Amygdala (tissue), 56 donors: ENCODE data around the gene MTMR11.
A peak's percentile ranks its signal among the peaks of the same experiment; 100 is the strongest.

ENCODE experiments used
- DNase-seq, 56 donors: peaks; one replicate each; lab custom pipeline; 2025; lab: John Stamatoyannopoulos, UW

Gene MTMR11

DNA sequence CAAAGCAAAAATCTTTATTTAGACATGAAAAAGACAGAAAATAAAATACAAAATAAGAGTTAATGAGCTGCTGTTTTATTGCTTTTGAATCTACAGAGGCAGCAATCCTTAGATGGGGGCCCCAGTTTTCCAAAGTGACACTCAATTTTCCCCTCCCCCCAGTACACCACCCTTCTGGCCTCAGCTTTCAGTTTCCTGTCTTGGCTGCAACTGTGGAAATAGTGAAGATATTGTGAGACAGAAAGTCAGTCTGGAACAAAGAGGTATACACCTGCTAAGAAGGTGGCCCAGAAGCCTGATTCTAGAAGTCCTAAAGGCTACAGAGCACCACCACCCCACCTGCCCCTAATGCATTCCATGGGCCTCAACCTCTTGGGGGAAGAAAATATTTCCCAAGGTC is 1.1 kb upstream of the MTMR11 start:
- no peak for DNase-seq

DNA sequence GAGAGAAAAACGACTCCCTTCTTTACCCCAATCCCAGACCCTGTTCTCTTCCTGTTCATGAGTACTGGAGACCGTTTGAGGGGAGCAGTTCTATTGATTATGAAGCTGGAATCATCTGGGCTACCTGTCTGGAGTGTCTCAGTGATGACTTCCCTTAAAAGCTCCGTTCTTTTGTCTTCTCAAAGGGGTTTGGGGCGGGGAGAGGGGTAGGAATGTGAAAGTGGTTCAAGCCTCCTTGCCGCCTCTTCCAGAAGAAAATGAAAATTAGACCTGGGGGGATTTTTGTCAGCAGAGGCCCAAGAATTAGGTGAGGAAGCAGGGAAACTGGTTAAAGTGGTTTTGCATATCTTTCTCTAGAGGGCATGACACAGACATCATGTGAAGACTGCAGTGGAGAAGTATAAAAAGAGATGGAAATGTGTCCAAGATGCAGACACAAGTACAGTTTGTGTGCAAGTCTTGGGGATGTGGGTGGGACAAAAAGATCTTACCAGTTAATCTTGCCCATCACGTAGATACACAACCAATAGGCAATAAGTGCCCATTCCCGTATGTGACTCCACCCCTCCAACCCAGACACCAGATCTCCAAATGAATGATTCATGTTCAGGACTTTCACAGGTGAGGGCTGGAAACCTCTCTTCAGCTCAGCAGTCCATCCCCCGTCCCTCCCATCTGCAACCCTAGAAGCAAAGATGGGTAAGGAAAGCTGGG is 470 bp upstream of the MTMR11 start:
- DNase-seq: peak in 15 of 56 donors; percentile 4 to 49 (median 27)

DNA sequence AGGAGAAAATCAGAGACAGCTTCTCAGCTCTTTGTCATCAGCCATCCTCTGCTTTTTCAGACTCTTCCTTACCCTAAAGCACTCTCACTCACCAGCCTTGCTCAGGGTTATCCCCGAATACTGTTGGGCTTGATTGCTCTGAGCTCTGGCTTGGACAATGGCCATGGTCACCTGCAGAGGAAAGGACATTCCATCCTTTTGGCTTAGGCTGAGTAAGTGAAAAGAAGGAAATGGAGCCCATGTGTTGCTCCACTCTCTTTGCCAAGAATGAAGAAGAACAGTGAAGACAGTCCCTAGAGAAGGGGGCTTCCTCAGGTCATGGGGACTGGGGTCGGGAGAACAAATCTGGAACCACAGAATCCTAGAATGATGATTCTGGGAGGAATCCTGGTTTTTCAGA is 2.3 kb downstream of the MTMR11 start:
- DNase-seq: no peak

DNA sequence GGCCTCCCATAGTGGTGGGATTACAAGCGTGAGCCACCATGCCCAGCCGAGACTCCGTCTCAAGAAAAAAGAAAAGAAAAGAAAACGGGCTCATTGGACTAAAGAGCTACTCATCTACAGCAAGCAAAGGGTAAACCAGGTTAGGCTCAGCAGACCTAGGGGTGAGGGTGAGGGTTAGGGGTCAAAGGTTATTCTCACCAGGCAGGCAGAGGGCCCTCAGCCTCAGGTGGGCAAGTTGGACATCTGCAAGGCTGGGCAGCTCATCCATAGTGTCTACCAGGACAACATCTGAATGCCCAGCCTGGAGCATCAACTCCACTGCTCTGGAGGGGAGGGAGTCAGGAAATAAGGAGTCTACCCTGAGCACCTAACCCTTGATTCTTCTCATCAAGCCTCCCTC is 3.5 kb downstream of the MTMR11 start:
- DNase-seq: no peak

DNA sequence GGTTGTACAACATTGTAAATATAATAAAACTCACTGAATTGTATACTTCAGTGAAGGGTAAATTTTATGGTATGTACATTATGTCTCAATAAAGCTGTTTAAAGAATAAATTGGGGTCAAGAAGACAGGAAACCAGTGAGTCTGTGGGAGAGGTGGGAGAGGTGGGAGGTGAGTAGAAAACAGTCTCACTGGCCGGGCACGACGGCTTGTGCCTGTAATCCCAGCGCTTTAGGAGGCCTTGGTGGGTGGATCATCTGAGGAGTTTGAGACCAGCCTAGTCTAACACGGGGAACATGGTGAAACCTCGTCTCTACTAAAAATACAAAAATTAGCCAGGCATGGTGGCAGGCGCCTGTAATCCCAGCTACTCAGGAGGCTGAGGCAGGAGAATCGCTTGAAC is 4.2 kb downstream of the MTMR11 start:
- no peak for DNase-seq

DNA sequence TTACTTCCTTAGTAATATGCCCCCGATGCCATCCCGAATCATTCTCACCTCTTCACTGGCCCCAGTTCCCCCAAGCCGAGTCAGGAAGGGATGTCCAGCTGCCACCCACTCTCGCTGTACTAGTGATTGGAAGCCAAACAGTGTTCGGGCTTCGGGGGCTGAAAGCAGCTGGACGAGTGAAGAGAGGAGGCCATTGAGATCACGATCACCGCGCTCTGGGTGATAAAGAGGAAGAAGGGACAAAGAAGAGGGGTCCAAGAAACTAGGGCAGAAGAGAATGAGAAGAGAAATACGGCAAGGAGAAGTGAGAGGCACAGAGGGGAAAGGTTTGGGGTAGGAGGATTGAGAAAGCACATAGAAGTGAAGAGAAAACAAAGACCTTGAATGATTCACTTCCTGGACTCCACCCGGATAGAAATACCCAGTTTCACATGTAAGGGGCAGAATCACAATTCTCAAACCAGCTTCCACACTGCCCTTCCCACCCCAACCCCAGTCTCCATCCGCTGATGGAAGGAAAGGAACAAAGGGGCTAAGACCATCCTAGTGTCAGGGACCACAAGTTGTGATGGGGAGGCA is 5.4 kb downstream of the MTMR11 start:
- no peak for DNase-seq

DNA sequence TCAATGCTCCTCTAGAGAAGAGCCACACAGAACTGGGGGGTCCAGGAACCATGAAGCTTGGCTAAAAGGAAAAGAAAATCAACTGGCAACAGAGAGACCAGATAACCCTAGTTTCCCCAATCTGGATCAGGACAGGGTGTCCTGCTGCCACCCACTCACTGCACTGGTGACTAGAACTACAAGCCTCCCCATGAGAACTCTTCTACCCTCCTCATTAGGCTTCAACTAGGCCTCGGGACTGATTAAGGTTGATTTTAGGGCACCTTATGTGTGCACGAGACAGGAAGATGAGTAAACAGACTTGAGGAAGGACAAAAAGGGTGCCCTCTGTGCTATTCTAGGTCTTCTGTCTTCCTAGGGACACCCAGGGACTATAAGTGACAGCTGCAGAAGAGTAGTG is 6.8 kb downstream of the MTMR11 start:
- DNase-seq: no peak

DNA sequence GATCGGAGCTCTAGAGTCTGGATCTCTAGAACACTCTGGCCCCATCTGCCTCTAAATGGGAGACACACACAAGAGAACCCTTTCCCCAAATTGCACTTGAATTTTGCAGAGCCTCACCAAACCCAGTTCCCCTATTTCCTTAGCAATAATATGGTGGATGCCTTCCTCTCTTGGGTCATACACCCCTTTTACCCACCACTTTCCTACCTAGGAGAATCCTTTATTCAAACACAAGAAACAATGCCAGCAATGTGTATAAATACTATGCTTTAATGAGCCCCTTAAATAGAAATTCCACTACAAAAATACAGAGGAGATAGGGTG is 8.3 kb downstream of the MTMR11 start:
- DNase-seq: no peak

DNA sequence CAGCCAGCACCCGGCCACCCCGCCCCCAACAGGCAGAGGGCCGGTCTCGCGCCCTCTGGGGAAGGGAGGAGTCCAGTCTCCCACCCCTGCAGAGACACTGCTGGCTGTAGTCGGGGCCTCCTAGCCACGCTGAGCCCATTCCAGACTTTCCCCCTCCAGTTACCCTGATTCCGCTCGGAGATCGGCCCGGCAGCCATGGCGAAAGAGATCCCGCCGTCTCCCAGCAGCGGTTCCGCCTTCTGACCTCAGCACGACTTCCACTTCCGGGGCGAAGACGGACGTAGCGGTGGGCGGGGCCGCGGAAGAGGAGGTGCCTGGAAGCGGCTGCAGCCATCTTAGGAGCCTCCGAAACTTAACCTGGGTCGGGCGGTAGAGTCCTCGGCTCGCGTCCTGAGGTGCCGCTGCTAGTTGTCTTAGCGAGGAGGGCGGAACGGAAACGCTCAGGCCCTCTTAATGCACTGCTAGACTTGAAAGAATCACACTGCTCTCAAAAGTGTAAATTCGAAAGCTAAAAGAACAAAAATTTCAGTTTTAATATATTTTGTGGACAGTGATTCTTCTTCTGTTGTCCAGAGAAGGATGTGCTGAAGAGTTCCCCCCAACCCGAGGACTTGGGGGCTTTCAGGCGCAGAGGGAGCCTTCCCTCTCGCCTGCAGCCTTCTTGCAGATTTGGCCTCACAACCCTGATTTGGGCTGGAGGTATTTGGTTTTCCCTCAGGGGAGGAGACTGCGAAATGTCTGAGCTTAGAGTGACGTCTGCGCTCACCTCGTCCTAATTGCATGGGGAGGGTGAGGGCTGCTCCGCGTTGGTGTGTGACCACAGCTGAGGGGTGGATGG is 8.9 kb downstream of the MTMR11 start, which contains the start of gene SF3B4:
Gene SF3B4, minus strand, starts transcription at position 241 of the 838 bp plus-strand sequence. Its CDS starts 44 bp downstream, at position 197.
- DNase-seq: peak; percentile 58 to 97 (median 92)

DNA sequence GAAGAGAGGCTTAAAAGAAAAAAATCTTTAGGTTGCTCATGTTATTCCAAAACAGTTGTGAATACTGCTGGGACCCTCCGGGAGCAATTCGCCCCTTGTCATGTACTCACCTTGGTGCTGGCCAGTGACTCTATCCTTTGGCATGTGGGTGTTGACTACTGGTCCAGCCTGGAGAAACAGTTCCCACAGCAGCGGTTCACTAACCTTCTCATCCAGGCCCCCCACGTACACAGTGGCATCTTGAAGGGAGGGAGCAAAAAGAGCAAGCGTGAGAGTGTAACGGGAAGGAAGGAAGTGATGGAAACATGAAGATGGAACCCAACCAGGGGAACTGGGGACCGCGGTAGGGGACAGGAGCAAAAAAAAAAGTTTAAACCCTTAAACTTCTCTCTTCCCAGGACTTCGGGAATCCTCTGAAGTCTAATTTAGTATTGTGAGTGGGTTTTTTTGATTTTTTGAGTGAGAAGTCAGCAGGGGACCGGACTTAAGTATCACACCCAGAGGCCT is 9.6 kb downstream of the MTMR11 start:
- DNase-seq: no peak

DNA sequence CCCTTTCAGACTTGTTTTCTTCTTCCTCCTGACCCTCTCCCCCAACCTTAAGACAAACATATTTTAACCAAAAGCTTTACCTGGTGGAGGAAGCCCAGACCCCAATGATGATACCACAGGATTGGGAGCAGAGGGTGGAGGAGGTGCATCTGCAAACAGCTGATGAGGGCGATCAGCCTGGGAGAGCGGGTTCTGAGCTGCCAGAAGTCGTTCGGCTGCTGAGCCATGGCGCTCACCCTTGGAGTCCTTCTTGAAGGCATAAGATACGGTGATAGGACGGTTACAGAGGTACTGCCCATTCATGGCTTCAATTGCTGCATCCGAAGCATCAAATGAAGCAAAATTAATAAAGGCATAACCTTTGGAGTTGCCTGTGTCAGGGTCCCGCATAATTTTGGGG is 10.4 kb downstream of the MTMR11 start:
- DNase-seq: no peak

DNA sequence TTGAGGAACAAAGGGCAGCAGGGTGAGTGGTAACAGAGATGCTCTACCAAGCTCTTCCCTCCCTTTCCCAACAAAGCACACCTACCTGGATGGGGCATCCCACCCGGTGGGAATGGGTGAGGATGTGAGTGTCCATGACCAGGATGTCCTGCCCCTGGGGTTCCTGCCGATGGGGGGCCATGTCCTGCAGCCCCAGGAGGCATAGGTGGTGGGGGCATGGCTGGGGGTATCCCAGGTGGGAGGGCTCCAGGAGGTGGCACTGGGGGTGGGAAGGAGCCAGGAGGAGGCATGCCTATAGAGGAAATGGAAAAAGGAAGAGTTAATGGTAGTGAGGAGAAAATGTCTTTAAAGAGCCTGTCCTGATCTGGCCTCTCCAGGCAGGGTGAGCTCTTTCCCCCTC is 10.9 kb downstream of the MTMR11 start:
- no peak for DNase-seq

DNA sequence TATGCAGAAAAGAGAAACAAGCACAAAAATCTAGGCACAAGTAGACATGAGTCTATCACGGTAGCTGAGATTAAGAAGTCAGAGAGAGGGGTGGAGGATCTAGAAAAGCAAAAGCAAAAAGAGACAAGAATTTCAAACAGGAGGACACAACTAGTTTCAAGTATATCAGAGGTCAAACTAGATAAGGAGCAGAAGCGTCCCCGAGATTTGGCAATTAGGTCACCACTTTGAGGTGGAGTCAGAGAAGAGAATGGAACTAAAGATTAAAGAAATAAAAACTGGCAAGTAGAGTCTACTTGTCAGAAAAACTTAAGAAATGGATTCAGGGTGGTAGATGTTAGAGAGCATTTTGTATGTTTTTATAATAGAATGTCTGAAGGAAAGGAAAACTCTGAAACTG is 11.3 kb downstream of the MTMR11 start:
- no peak for DNase-seq

DNA sequence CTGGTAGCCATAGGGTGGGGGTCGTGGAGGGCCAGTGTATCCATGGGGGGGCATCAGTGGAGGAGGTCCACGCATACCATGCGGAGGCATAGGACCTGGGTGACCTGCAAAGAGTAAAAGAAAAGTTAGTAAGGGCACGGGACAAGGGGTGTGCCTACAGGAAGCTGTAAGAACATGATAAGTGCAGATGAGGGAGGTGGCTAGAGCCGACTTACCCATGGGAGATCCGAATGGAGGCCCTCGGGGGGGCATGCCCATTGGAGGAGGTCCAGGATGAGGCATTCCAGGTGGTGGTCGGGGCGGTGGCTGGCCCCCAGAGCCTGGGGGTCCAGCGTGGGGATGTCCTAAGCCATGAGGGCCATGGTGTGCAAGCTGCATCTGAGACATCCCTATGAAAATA is 13.1 kb downstream of the MTMR11 start:
- DNase-seq: no peak

DNA sequence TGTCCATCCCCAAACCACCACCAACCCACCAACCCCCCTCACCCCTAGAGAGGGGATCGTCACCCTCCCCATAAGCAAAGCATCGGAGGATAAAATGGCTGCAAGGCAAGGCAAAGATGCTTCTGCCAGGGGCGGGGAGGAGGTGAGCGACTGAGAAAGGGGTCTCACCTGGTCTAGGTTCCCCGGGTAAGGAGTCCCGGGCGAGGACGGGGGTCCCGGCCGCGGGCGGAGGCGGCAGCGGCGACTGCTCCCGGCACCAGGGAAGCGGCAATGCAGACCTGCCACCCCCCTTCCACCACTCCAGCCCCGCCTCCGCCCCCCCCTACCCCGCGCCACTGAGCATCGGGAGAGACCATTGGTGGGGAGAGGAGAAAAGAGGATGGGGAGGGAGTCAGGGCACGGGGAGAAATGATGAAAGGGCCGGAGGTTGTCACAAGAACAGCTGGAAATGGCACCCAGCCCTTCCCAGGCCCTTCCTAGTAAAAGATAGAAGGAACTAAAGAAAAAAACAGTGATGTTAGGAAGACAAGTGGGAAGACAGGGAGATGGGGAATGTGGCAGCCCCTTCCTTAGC is 19.0 kb downstream of the MTMR11 start, which contains the start of gene SV2A:
Gene SV2A, minus strand, starts transcription at position 274 of the 574 bp plus-strand sequence. CDS start 4,004 bp downstream, outside the sequence.
- DNase-seq: peak in 52 of 56 donors; percentile 13 to 79 (median 54)

DNA sequence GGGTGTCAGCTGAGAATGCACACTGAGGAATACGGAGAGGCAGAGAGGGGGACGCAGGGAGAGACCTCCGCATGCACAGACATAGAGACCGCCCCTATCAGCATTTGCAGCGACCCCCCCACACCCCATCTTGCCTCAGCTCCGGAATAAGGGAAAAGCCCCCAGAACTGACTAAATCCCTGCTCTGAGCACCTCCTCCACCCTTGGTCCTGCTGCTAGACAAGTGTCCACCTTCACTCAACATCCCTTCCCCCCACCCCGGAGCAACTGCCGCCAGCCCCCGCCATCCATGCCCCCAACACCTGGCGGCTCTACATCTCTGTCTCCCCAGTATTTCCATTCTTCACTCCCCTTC is 19.8 kb downstream of the MTMR11 start:
- no peak for DNase-seq

DNA sequence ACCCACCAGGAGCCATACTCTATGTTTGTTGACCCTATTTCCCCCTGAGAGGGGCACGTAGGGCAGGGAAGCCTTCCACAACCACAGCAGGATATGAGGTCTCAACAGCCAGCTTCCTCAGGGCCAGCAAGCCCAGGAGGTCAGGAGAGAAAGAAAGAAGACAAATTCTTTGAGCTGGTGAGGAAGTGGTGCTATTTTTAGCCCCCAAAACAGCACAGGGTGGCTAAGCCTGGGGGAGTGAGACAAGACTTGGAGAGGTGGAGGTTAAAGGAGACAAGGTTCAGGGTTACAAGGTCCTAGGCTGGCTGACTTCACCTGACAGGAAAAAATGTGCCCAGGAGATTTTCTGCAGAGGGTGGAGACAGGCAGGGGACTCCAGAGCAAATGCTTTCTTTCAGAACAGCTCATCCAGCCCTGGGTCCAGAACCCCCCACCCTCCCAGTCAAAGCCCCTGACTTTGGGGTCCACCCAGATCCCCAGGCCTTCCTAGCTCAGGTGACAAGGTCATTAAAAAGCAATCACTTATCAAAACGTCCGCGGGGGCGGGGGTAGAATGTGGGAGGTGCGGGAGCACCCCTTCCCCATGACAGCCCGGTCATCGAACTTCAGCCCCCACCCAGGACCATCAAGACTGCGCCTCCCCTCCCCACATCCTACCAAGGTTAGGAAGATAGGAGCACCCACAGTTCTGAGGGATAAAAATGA is 20.3 kb downstream of the MTMR11 start:
- DNase-seq: no peak

DNA sequence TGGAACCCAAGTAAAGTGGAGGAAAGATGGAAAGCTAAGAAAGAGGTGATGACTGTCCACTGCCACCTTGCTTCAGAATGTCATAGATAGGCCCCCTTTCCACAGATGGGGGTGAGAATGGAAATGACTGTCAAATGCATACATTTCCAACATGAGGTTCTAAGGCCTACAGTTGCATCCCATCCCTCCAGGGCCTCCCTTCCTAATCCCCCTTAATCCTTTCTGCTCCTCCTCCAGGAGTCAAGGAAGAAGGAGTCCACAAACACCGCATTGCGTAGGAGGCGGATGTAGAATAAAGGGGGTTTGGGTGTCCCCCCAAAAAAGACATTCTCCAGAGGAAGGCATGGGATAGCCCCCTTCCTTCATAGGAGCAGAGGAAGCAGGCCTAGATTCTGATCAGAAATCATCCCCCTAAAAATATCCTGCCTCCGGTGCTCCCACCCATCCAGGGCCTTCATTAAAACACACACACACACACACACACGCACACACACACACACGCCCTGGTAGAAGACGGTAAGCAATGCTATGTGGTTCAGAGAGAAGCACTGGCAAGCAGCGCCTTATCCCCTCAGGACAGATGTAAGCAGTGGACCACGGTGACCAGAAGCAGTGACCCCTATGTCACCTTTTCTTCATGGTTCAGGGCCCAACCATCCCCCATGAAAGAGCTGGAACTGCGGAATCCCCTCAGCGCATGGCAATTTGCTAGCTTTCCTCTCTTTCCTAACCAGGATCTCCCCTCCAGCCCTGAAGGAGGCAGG is 21.1 kb downstream of the MTMR11 start:
- no peak for DNase-seq

DNA sequence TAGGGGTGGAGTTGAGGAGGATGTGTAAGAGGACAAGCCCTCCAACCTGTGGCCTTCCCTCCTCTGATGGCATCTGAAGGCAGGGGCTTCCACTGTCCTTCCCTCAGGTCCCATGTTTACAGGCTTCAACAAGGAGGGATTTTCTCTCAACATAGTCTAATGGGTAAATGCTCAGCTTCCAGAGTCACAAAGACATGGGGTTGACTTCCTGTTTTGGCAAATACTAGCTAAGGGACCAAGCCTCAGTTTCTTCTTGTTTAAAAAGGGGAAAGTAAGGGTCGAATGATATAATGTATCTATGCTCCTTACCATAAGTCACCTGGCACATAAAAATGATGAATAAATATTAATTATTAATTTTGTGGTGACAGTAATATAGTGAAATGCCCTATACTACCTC is 22.1 kb downstream of the MTMR11 start:
- no peak for DNase-seq
